NCI-H2196 (cell line): ENCODE measurements around the gene CFAP410.

Experiments used
- DNase-seq: peaks from one replicate; lab custom pipeline; 2025; ENCODE audit not compliant: unreplicated experiment; lab: John Stamatoyannopoulos, UW

Gene CFAP410

GRCh38 chr21:44300262-44300959, 38.8 kb downstream of the CFAP410 start:
- DNase-seq = peak; percentile 45

GRCh38 chr21:44299458-44300261, 39.5 kb downstream of the CFAP410 start, which contains the start of gene PFKL:
PFKL (plus strand) TSS chr21:44300053; CDS start chr21:44300106, 53 bp downstream.
- DNase-seq = peak; percentile 68

GRCh38 chr21:44299085-44299457, 40.1 kb downstream of the CFAP410 start:
- no peak for DNase-seq

- no peak for DNase-seq
Measured at GRCh38 chr21:44298301-44298700, 40.9 kb downstream of the CFAP410 start.

GRCh38 chr21:44297525-44298290, 41.5 kb downstream of the CFAP410 start:
- DNase-seq = peak; percentile 82

- DNase-seq = no peak
Measured at GRCh38 chr21:44296916-44297315, 42.3 kb downstream of the CFAP410 start.

- no peak for DNase-seq
Measured at GRCh38 chr21:44296103-44296519, 43.1 kb downstream of the CFAP410 start.

- no peak for DNase-seq
Measured at GRCh38 chr21:44295646-44296045, 43.5 kb downstream of the CFAP410 start.

GRCh38 chr21:44295163-44295573, 44.0 kb downstream of the CFAP410 start:
- DNase-seq = no peak

- no peak for DNase-seq
Measured at GRCh38 chr21:44294391-44295162, 44.6 kb downstream of the CFAP410 start.

GRCh38 chr21:44293551-44294231, 45.5 kb downstream of the CFAP410 start:
- no peak for DNase-seq

GRCh38 chr21:44292812-44293195, 46.4 kb downstream of the CFAP410 start:
- no peak for DNase-seq

GRCh38 chr21:44291936-44292811, 47.0 kb downstream of the CFAP410 start:
- no peak for DNase-seq

- no peak for DNase-seq
Measured at GRCh38 chr21:44291078-44291935, 47.9 kb downstream of the CFAP410 start.

- DNase-seq = no peak
Measured at GRCh38 chr21:44290327-44291077, 48.7 kb downstream of the CFAP410 start.

- DNase-seq = no peak
Measured at GRCh38 chr21:44289381-44290010, 49.7 kb downstream of the CFAP410 start.
